ENCODE measurements around the gene MICAL2.

Gene MICAL2

DNA sequence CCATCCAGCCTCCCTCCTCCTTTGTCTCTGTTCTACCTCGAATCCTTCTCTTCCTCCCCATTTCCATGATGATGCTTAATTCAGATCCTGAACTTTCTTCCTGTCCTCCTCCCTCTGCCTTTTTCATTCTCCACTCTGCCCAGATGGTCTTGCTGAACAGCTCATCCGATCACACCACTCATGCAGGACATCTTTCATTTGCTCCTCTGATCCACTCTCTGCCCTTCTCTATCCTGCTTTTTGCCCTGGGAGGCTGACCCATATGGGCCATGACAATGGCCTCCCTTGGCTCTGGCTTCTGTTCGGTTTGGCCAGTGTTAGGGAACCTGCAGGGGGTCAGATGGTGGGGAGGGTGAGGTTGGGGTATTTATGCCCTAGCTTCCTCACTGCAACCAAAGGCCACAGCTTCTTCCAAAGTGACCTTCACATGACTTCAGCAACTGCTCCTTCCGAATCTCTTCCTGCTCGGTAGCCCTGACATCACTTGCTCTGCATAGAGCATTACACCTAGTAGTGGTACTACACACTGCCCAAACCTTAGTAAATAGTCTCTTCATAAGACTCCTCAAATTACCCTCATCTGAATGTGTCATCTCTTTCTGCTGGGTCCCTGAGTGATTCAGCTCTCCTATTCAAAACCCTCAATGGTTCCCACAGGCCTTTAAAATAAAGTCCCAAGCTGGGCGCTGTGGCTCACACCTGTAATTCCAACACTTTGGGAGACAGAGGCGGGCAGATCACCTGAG is 32.7 kb upstream of the MICAL2 start:
- DNase-seq (ENCODE audit: low read depth in 3 of 3), result no peak

GRCh38 chr11:12079726-12080556 is 30.4 kb upstream of the MICAL2 start:
- DNase-seq (ENCODE audit: low read depth in 3 of 3), result no peak

GRCh38 chr11:12083380-12083779 is 27.0 kb upstream of the MICAL2 start:
- no peak for DNase-seq (ENCODE audit: low read depth in 3 of 3)

- DNase-seq (ENCODE audit: low read depth in 3 of 3), result no peak
Observed at GRCh38 chr11:12084256-12084655, 26.1 kb upstream of the MICAL2 start.

DNA sequence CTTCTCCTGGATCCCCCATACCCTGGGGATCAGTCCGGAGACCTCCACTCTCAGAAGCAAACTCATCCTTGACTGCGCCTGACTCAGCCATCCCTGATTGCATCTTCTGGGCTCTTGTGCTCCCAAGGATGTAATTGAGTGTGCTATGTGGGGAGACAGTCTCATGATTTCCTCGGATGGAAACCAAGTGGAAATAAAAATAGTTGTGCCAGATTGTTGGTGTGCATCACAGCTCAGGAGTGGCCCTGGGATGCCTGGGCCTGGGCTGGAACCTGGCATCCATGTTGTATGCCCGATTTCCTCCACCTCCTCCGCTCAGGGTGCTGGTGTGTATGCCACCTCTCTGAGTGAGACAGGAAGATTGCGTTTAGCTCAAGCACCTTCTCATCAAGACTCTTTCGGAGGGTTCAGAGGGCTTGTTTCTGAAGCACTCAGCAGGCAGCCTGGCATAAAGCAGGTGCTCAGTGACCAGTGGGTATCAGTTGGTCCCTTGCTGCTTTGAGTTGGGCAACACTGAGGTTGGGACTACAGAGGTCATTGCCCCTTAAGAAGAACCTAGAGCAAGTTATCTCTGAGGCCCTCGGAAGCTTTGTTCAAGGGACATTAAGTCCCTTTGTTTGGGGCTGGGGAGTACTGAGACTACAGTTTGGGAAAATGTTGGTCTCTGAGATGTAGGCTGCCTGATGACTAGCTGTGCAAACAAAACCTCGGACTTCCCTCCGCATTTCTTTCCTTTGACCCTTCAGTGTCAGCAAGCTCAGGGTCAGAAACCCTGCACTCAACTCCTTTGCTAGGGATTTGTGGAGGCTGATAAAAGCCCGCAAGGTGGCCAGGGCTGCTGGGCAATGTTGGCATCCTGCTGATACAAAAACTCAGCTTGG is 24.8 kb upstream of the MICAL2 start:
- DNase-seq (ENCODE audit: low read depth in 3 of 3), result no peak

GRCh38 chr11:12086271-12087074 is 23.9 kb upstream of the MICAL2 start:
- no peak for DNase-seq (ENCODE audit: low read depth in 3 of 3)

GRCh38 chr11:12087075-12088004 is 23.1 kb upstream of the MICAL2 start:
- DNase-seq (ENCODE audit: low read depth in 3 of 3), result peak in 1 of 3 experiments; percentile 22

DNA sequence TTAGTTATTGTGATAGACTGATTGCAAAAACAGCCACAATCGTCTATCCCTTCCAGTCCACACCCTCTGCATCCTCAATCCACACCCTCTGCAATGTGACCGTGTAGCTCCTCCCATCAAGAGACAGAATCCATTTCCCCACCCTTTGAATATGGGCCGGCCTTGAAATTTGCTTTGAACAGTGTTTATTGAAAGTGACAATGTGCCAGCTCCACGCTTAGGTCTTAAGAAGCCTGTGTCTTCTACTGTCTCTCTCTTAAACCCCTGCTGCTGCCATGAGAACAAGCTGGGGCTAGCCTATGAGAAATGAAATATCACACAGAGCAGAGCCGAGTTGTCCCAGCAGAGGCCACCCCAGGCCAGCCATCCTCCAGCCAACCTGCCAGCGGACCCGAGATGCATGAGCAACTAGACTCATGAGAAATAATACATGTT is 22.3 kb upstream of the MICAL2 start:
- no peak for DNase-seq (ENCODE audit: low read depth in 3 of 3)

GRCh38 chr11:12088531-12088930 is 21.9 kb upstream of the MICAL2 start:
- no peak for DNase-seq (ENCODE audit: low read depth in 3 of 3)

DNA sequence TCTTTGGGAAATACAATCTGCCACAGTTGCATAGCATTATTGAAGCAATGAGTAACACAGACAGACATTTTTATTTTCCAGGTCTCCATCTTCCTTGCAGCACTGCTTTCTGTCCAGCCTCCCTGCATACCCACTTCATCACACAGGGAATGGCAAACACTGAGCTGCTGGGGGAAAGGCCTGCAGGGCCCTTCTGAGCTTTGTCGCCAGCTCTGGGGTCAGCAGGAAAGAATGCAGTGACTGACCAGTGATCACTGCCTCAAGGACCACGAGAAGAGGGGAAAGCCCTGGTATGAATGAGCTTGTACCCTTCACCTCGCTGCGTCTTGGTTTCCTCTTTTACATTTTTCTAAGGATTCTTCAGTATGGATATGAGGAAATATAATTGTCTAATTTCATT is 21.3 kb upstream of the MICAL2 start:
- DNase-seq (ENCODE audit: low read depth in 3 of 3), result no peak

- DNase-seq (ENCODE audit: low read depth in 3 of 3), result no peak
Observed at GRCh38 chr11:12089473-12089872, 20.9 kb upstream of the MICAL2 start.

GRCh38 chr11:12090061-12090591 is 20.3 kb upstream of the MICAL2 start:
- DNase-seq (ENCODE audit: low read depth in 3 of 3), result no peak

DNA sequence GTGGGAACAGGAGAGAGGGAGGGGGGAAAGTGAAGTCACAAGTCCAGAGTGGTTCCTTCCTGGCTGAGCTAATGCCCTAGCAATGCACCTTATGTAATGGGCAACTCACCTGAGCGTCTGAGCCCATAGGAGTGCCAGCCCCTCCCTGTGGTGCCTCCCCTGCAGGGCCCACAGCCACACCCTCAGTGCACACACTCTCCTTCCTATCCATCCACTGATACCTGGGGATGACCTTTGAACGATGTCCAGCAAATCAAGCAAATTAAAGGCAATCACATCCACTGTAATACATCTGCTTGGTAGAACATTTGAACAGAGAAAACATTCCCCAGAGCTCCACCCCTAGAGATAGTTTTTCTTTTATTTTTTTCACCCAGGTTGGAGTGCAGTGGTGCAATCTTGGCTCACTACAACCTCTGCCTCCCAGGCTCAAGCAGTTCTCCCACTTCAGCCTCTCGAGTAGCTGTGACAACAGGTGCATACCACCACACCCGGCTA is 19.6 kb upstream of the MICAL2 start:
- DNase-seq (ENCODE audit: low read depth in 3 of 3), result no peak

- DNase-seq (ENCODE audit: low read depth in 3 of 3), result no peak
Observed at GRCh38 chr11:12091956-12092558, 18.3 kb upstream of the MICAL2 start.

DNA sequence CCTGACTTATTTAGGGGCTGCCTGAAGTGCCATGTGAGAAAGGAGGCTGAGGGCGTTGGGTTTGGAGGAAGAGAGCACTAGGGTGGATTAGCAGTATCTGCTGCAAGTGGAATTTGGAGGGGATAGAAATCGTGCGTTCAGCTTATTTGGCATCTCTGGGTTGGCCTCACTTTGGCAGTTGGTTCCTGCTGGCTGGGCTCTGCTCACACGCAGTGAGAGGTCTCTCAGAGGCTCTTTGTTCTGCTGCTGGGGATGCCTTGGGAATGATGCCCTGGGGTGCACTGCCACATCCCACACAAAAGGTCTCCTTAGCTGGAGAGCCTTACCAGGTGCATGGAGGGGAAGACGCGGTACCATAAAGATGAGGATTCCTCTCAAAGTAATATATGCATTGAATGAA is 17.7 kb upstream of the MICAL2 start:
- no peak for DNase-seq (ENCODE audit: low read depth in 3 of 3)

DNA sequence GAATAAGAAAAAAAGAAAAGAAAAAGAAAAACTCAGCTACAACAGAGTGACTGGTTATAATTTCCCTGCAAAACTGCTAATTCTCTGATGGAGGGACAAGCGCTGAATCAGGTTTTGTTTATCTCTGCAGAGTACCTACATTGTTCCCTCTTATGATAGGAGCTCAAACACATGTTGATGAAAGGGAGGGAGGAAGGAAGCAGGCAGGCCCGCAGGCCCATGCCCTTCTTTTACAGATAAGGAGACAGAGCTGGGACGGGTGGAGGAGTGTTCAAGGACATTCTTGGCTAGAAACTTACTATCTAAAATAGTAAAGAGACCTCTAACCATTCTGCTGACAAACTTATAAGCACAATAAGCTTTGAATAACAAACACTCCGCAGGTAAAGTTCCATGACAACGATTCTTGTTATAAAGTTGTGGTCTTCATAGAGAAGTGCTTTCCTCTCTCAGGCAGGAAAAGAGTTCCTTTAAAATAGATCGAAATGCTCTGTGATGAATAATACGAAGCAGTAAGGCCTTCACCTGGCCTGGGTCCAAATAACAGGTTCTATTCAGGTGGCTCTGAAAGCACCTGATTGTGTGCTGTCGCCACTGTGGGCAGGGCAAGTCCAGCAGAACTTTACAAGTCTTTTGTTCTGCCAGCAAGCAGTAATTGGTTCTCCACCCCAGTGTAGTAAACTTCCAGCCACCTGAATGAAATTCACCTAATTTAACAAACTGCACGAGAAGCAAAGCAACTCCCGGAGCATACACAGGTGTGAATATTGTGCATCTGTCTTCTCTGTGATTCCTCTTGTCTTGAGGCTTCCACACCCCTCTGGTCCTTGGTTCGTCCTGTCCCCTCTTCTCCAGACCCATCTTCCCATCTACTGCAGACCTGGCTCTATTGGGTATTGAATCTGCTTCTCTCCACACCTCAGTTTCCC is 15.3 kb upstream of the MICAL2 start:
- no peak for DNase-seq (ENCODE audit: low read depth in 3 of 3)

DNA sequence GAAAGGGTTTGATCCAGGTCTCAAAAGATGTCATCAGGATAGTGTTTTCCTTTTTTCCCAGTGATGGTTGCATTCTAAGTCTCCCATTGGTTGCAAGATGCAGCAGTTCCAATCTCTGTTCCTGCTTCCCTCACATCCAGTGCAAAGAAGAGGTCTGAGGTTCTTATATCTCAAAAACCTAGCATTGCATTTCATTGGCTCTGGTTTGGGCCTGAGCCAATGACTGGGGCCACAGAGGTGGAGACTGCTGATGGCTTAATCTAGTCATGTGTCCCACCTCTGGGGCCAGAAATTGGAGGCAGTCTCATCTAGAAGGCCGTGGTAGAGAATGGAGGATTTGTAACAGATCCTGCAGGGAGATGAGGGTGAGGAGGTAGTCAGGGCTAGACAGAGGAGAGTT is 13.2 kb upstream of the MICAL2 start:
- DNase-seq (ENCODE audit: low read depth in 3 of 3), result no peak

- DNase-seq (ENCODE audit: low read depth in 3 of 3), result no peak
Observed at GRCh38 chr11:12098601-12099000, 11.8 kb upstream of the MICAL2 start.

All from stimulated activated CD4-positive, alpha-beta T cell treated with anti-CD3 and anti-CD28 coated beads, TNF-alpha, amount 100 ng/mL, for 24 hours (primary cell).